ENCODE data around the gene ERVH48-1.
A peak's percentile ranks its signal among the peaks of the same experiment; 100 is the strongest.
"Not testable (repeated sequence)": the region's sequence is repeated elsewhere in the genome, so short reads cannot be mapped to it uniquely, and the experiment has no call there.

Gene ERVH48-1

DNA sequence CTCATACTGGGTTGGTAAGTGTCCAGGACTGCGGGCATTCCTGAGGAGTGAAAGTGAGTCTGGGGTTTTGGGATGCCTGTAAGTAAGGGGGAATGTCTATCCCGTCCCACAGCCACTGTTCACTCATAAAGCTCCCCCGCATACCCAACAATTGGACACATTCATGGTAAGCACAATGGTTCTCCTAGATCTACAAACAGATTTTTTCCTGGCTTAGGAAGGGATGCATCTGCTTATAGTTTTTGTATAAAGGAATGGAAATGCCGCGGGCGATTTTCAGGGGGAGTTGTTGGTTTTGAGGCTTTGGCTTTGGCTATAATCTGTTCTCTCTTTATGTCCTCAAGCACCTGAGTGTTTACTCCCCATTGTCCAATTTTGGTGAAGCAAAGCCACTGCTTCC is 7.1 kb downstream of the ERVH48-1 start:
- no peak for TF ChIP-seq ZFX (IDR thresholded peaks at IDR 0.05)
- TF ChIP-seq, protein P1, sequence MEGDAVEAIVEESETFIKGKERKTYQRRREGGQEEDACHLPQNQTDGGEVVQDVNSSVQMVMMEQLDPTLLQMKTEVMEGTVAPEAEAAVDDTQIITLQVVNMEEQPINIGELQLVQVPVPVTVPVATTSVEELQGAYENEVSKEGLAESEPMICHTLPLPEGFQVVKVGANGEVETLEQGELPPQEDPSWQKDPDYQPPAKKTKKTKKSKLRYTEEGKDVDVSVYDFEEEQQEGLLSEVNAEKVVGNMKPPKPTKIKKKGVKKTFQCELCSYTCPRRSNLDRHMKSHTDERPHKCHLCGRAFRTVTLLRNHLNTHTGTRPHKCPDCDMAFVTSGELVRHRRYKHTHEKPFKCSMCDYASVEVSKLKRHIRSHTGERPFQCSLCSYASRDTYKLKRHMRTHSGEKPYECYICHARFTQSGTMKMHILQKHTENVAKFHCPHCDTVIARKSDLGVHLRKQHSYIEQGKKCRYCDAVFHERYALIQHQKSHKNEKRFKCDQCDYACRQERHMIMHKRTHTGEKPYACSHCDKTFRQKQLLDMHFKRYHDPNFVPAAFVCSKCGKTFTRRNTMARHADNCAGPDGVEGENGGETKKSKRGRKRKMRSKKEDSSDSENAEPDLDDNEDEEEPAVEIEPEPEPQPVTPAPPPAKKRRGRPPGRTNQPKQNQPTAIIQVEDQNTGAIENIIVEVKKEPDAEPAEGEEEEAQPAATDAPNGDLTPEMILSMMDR (conservative IDR thresholded peaks at IDR 0.05) = no peak
- no peak overlapping the region for H3K27ac ChIP-seq

DNA sequence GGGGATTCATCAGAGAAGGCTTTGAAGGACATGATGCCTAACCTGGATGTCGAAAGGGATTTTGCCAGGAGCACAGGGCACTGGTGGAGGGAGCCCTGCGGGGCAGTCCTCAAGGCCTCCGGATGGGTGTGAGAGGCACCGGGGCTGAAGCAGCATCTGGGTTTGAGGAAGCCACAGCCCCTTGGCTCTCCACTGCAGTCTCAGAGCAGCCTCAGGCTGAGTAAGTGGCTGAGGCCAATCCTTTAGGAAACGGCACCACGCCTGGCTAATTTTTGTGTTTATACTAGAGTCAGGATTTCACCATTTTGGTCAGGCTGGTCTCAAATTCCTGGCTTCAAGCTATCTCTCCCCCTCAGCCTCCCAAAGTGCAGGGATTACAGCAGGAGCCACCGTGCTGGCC is 12.0 kb downstream of the ERVH48-1 start:
- TF ChIP-seq, protein P1 (conservative IDR thresholded peaks at IDR 0.05) = no peak
- TF ChIP-seq ZFX (IDR thresholded peaks at IDR 0.05) = no peak
- H3K27ac ChIP-seq = 0 out of 2 replicates have a peak overlapping the region, but pooled peaks have one; percentile 13

DNA sequence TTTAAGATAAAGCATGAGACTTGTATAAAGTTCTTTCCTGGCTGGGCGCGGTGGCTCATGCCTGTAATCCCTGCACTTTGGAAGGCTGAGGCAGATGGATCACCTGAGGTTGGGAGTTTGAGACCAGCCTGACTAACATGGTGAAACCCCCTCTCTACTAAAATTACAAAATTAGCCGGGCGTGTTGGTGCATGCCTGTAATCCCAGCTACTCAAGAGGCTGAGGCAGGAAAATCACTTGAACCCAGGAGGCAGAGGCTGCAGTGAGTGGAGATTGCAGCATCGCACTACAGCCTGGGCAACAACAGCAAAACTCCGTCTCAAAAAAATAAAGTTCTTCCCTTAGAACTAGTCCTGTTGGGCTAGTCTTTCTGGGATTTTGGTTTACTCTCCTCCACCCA is 13.5 kb downstream of the ERVH48-1 start:
- H3K27ac ChIP-seq = not testable (repeated sequence)

DNA sequence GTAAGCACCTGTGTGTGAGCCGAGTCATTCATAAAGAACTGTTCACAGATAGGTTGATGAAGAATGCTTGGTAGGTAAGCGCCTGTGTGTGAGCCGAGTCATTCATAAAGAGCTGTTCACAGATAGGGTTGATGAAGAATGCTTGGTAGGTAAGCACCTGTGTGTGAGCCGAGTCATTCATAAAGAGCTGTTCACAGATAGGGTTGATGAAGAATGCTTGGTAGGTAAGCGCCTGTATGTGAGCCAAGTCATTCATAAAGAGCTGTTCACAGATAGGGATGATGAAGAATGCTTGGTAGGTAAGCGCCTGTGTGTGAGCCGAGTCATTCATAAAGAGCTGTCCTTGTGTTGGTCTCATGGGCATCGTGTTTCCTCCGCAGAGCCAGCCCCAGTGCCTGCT is 16.9 kb downstream of the ERVH48-1 start:
- not testable (repeated sequence) for H3K27ac ChIP-seq

DNA sequence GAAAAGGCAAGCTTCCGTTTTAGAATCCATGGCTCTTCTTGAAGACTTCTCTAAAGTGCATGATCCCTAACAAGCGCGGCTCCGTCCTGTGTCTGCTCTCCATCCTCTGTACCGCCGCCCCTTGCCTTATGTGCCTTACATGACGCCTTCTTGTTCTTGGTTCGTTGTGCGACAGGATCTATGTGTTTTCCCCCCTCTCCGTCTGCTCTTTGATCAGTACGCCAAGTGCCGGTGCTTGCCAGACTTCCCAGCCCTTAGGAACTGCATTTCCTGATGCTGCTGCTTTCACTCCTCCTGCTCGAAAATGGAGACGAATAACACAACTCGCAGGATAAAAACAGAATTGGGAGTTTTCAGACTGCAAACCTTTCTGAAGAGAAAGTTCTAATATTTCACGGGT is 19.2 kb downstream of the ERVH48-1 start:
- TF ChIP-seq ZFX (IDR thresholded peaks at IDR 0.05) = no peak
- H3K27ac ChIP-seq = no peak overlapping the region

DNA sequence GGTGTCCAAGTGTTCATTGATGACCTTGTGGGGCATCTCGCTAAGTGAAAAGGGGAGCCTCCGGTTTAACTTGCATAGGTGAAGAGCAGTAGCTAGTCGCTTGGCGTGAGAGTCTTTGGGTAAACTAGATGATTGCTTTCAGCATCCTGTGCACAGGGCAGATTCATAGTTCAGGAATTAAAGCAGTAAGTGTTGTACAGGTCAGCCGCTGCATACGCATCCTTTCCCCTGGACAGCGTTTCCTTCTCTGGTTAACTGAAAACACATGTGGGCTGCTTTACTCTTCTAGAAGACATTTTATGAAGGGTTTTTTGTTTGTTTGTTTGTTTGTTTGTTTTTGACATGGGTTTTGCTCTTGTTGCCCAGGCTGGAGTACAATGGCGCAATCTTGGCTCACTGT is 20.2 kb downstream of the ERVH48-1 start:
- TF ChIP-seq, protein P1 (conservative IDR thresholded peaks at IDR 0.05) = no peak
- no peak for TF ChIP-seq ZFX (IDR thresholded peaks at IDR 0.05)

DNA sequence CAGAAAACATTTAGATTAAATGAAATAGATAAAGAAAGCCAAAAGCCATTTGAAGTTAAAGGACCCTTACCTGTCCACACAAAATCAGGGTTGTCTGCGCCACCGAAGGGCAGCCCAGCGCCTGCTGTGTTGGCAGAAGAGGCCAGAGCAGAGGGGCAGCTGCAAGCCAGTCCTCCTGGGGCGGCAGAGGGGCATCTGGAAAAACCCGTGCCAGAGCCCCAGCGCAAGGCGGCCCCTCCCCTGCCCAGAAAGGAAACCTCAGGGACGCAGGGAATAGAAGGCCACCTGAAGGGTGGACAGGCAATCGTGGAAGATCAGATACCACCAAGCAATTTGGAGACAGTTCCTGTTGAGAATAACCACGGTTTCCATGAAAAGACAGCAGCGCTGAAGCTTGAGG is 21.6 kb downstream of the ERVH48-1 start:
- H3K27ac ChIP-seq = no peak overlapping the region
- TF ChIP-seq ZFX (IDR thresholded peaks at IDR 0.05) = no peak
- TF ChIP-seq, protein P1 (conservative IDR thresholded peaks at IDR 0.05) = no peak

More for the DNA sequence above, 20.2 kb downstream of the ERVH48-1 start:
- H3K27ac ChIP-seq = no peak overlapping the region

DNA sequence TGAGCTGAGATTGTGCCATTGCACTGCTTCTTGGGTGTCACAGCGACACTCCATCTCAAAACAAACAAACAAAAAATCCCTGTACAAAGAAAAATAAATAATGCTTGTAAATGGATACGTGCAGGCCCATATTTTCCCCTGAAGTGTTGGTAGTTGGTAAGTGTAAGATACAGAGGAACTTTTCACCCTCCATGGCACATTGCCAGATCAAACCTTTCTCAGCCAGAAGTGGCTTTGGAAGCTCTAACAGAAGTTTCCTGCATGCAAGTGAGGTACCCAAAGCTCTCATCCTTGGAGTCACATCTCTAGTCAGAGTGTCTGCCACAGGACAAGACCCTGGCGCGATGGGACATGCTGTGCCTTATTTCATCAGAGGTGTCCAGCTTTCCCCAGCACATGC is 25.0 kb downstream of the ERVH48-1 start:
- H3K27ac ChIP-seq = no peak overlapping the region

DNA sequence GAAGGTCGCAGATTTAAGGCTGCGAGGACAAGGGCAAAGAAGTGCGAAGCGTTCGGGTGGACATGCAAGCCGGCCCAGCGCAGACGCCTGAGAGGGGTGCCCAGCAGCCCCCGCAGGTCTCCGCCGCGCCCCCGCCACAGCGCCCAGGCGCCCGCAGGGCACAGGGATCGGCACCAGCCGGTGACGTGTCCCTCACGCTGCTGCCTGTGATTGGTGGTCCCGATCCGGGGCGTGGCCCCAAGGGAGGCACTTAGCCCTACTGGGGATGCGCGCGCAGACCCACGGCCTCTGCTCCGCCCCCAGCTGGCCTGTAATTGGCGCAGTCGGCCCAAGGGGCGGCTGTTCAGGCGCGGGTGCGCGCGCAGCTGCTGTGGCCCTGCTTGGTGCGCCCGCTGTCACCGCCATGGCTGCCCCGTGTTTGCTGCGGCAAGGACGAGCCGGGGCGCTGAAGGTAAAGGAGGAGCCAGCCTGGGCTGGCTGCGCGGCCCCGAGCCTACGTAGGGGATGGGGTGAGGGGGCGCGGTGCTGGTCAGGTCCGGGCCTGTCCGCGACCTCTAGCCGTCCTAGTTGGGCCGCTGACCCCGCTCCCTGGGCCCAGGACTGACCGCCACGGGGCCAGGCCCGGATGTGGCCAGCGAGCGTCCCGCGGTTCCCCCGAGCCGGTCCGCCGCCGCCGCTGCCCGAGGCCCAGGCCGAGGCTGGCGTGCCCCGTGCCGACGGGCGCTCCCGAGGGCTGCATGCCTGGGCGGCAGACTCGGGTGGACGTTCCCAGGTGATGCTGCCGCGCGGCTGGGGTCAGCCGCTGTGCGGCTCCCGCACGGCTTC is 32.3 kb downstream of the ERVH48-1 start, which contains the start of gene NDUFV3:
Gene NDUFV3, plus strand, starts transcription at position 379 of the 825 bp plus-strand sequence. Its CDS starts 25 bp downstream, at position 404.
- peak; percentile 98 for TF ChIP-seq ZFX (IDR thresholded peaks at IDR 0.05)
- TF ChIP-seq, protein P1 (conservative IDR thresholded peaks at IDR 0.05) = no peak
- H3K27ac ChIP-seq = peak within 1 kb of the TSS; percentile 94

More for the DNA sequence above, 25.0 kb downstream of the ERVH48-1 start:
- TF ChIP-seq ZFX (IDR thresholded peaks at IDR 0.05) = no peak
- TF ChIP-seq, protein P1 (conservative IDR thresholded peaks at IDR 0.05) = no peak

All from C4-2B (cell line).